HepG2 (cell line): Measurements from ENCODE around the gene GNG12. TPM values are rescaled to one million over a fixed set of nuclear protein-coding genes. Genes with fewer than 3 reads are reported as not detected.
"Not testable (repeated sequence)": the region's sequence is repeated elsewhere in the genome, so short reads cannot be mapped to it uniquely, and the experiment has no call there.

ENCODE experiments used
- ATAC-seq: fragments of 200-7000 bp; cut with Tn5 transposase; 3 replicates; pipeline ENCODE4 v1.9.1; 2020; ENCODE audit warnings: mild to moderate bottlenecking, moderate library complexity
- BruUV-seq: library from RNA; stranded (reverse); fragments of 400-500 nt; replicated peaks from 2 replicates; lab custom pipeline; 2021; lab: Mats Ljungman, UMichigan
- CTCF ChIA-PET: fragments of 300-600 bp; formaldehyde crosslinking; extraction: SDS; loops from one replicate; lab custom pipeline; 2021; ENCODE audit warnings: low total read pairs, inconsistent platforms, low intra/inter-chr PET ratio; lab: Yijun Ruan, JAX
- POLR2A ChIA-PET: fragments of 350-600 bp; sonication (Branson Sonifier 250); formaldehyde crosslinking; loops from one replicate; lab custom pipeline; 2020; ENCODE audit warnings: antibody characterized with exemption, inconsistent platforms; lab: Yijun Ruan, JAX
- DNase-seq: peaks from one replicate; pipeline ENCODE4 v3.0.0-alpha.2; 2015; ENCODE audit warnings: low spot score
- FAIRE-seq: peaks from 3 replicates; lab custom pipeline; 2011; peaks lifted over from hg19 to GRCh38; lab: Jason Lieb, UNC
- H2AFZ ChIP-seq: one replicate; pipeline ENCODE4 v1.6.1; 2011; ENCODE audit warnings: low read length, inconsistent platforms
- H3K27ac ChIP-seq: fragments of 300-600 bp; 3 replicates; pipeline ENCODE4 v1.8.0; 2011; ENCODE audit warnings: mixed run types, mild to moderate bottlenecking, mixed read lengths, low read length, inconsistent platforms; ENCODE audit not compliant: insufficient read depth; ENCODE audit errors: extremely low read length
- H3K27me3 ChIP-seq, 2 experiments: fragments of 200-600 bp in 1 of 2; 2 replicates in 1 of 2; 3 replicates in 1 of 2; pipeline versions ENCODE4 v1.6.0 to v1.8.0; 2011; ENCODE audit warnings: low read length in 2 of 2, mild to moderate bottlenecking in 2 of 2, moderate library complexity in 2 of 2, inconsistent platforms in 1 of 2; ENCODE audit not compliant: insufficient read depth in 2 of 2, control insufficient read depth in 1 of 2
- H3K36me3 ChIP-seq, 2 experiments: fragments of 200-600 bp in 1 of 2; replicated peaks in 1 of 2; 2 replicates in 1 of 2; 3 replicates in 1 of 2; pipeline versions ENCODE4 v1.5.1 to v1.8.0; 2011; ENCODE audit warnings: low read length in 2 of 2, inconsistent platforms in 1 of 2; ENCODE audit not compliant: insufficient read depth in 2 of 2, control insufficient read depth in 1 of 2
- H3K4me1 ChIP-seq: 2 replicates; pipeline ENCODE4 v1.5.1; 2012; ENCODE audit warnings: low read length, inconsistent platforms; ENCODE audit not compliant: insufficient read depth
- H3K4me2 ChIP-seq: 2 replicates; pipeline ENCODE4 v1.6.0; 2011; ENCODE audit warnings: low read depth, low read length, inconsistent platforms
- H3K4me3 ChIP-seq, 3 experiments: fragments of 200-600 bp in 1 of 3; sonication (generic), shearing (Covaris generic) in 1 of 3; replicated peaks in 1 of 3; 2 replicates each; pipeline ENCODE4 v1.5.1; 2011 to 2016; ENCODE audit warnings: low read length in 3 of 3, inconsistent platforms in 2 of 3, low read depth in 2 of 3, mild to moderate bottlenecking in 2 of 3, control low read depth in 1 of 3, mixed read lengths in 1 of 3; ENCODE audit not compliant: insufficient read depth in 1 of 3
- H3K79me2 ChIP-seq: one replicate; pipeline ENCODE4 v1.6.1; 2011; ENCODE audit warnings: low read length, inconsistent platforms; ENCODE audit not compliant: insufficient read depth
- H3K9ac ChIP-seq: 2 replicates; pipeline ENCODE4 v1.6.0; 2011; ENCODE audit warnings: mild to moderate bottlenecking, low read depth, low read length, inconsistent platforms; ENCODE audit not compliant: insufficient read depth
- H3K9me3 ChIP-seq: 2 replicates; pipeline ENCODE4 v1.5.1; 2012; ENCODE audit warnings: mild to moderate bottlenecking, low read length
- H4K20me1 ChIP-seq: 2 replicates; pipeline ENCODE4 v1.6.0; 2011; ENCODE audit warnings: inconsistent platforms, mild to moderate bottlenecking, low read length, moderate library complexity; ENCODE audit not compliant: insufficient read depth
- HNRNPUL1 ChIP-seq: fragments of 200-400 bp; formaldehyde crosslinking; IDR thresholded peaks from 2 replicates; pipeline ENCODE4 v1.6.1; 2017; ENCODE audit warnings: low read depth, mild to moderate bottlenecking, low read length, moderate library complexity
- ZNF7 ChIP-seq: IDR thresholded peaks from 2 replicates; pipeline ENCODE4 v1.6.1; 2016; ENCODE audit warnings: missing biosample characterization, missing genetic modification reagents
- WGBS: methylation state at CpG from one replicate; pipeline ENCODE4 v1.1.6; 2017; ENCODE audit warnings: low lambda C conversion rate; 5-methylcytosine and 5-hydroxymethylcytosine counted together
- in situ Hi-C: cut with HindIII; loops from 2 replicates; pipeline ENCODE4 v1.10.0; 2017; ENCODE audit warnings: low pct_unique_long_range_greater_than_20kb; ENCODE audit not compliant: extremely low pct_ligation_motif_present
- intact Hi-C: fragments of 100-400 bp; cut with micrococcal nuclease; formaldehyde crosslinking; loops from one replicate; pipeline ENCODE4 v1.10.0; 2022; ENCODE audit not compliant: unreplicated experiment
- polyA plus RNA-seq, 8 experiments: library from polyadenylated mRNA; depleted of rRNA in 3 of 8; stranded (reverse) in 7 of 8; unstranded in 1 of 8; fragments of >200 nt; fragmentation: Illumina TruSeq in 4 of 8; extraction: Trizol in 4 of 8; gene quantifications; 2 replicates each; pipeline versions ENCODE4 v1.2.1 to v1.2.3, GENCODE V29; 2011 to 2016; ENCODE audit warnings: low read depth in 4 of 8, missing spikeins in 1 of 8, mixed read lengths in 1 of 8; ENCODE audit not compliant: insufficient read depth in 1 of 8
- total RNA-seq, 5 experiments: library from RNA; depleted of rRNA; stranded (reverse); fragments of >200 nt; fragmentation: Illumina TruSeq; extraction: Trizol; gene quantifications; 2 replicates each; pipeline ENCODE4 v1.2.3, GENCODE V29; 2016; ENCODE audit warnings: low read depth in 1 of 5

Gene GNG12
- total and polyA plus RNA-seq, 2 of the 13 experiments (the other 11 are each of a cell fraction or from before 2014, with no cell fraction given): 0.11 TPM

DNA sequence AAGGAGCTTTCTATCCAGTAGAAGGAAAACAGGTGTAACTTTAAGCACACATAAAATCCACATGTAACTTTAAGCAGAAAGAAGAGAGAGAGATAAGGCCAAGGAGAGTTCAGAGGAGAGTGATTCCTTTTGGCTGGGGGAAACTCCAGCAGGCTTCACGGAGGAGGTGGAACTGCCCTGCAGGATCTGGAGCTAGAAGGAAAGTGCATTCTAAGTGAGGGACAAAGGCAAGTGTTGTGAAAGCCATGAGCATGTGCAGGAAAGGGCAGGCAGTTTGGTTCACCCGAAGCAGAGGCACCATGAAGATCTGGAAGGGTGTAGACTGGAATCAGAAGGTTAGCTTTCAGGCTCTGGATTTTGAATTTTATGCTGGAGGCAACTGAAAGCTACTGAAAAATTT is 101.9 kb downstream of the GNG12 start:
- FAIRE-seq: no peak
- intact Hi-C loops: no loop called here

DNA sequence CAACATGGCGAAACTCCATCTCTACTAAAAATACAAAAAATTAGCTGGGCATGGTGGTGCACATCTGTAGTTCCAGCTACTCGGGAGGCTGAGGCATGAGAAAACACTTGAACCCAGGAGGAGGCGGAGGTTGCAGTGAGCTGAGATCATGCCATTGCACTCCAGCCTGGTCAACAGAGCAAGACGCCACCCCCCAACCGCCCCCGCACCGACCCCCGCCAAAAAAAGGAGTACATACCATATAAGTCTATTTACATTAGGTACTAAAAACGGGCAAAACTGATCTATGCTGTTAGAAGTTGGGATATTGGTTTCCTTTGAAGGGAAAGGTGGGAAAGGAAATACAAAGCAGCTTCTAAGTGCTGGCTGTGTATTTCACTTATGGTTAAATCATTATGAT is 103.0 kb downstream of the GNG12 start:
- POLR2A ChIA-PET, H3K36me3 ChIP-seq, H3K79me2 ChIP-seq, ATAC-seq, H3K4me3 ChIP-seq, H3K27ac ChIP-seq, in situ Hi-C loops, FAIRE-seq, H3K9ac ChIP-seq, BruUV-seq, DNase-seq, H2AFZ ChIP-seq, H3K9me3 ChIP-seq, H3K4me2 ChIP-seq, intact Hi-C loops, CTCF ChIA-PET, H3K27me3 ChIP-seq, H4K20me1 ChIP-seq: not testable (repeated sequence)
- H3K4me1 ChIP-seq: peaks cover 13% of the 10 kb centered on the region
- 38% methylated on average over 9 of the region's 9 CpGs for WGBS

More for the DNA sequence above, 101.9 kb downstream of the GNG12 start:
- POLR2A ChIA-PET: no interaction called here
- Histone ChIP-seq H3K4me1 (peaks cover 15% of the 10 kb centered on the region), H3K4me2 (no peak overlapping the region), H3K9ac (no peak overlapping the region), H3K4me3 (no peak overlapping the region), H3K79me2 (no peaks in the 10 kb centered on the region), H3K27me3 (peaks cover 1 to 5% of the 10 kb centered on the region in 2 experiments; a peak in 2 of 5 replicates), H4K20me1 (no peaks in the 10 kb centered on the region), H3K9me3 (no peaks in the 10 kb centered on the region), H3K27ac (no peak overlapping the region)
- no TSS peak for BruUV-seq
- 21% methylated on average over 2 of the region's 2 CpGs for WGBS
- TF ChIP-seq HNRNPUL1: no peak
- peak; percentile 59; the same call in 1 of the 2 replicates for TF ChIP-seq ZNF7
- TF ChIP-seq, all 625 proteins: peak for 1
- ATAC-seq: no peak
- in situ Hi-C loops: no loop called here
- Histone ChIP-seq H3K36me3 (no peaks in the 10 kb centered on the region), H2AFZ (no peak overlapping the region)
- no peak for DNase-seq
- CTCF ChIA-PET: no interaction called here
